Liver (tissue), 9 donors: ENCODE results near the gene PKDREJ. TPM values are rescaled to one million over a fixed set of nuclear protein-coding genes. Genes with fewer than 3 reads are reported as not detected.
"Not testable (repeated sequence)": the region's sequence is repeated elsewhere in the genome, so short reads cannot be mapped to it uniquely, and the experiment has no call there.

Experiments
- DNase-seq: peaks from one replicate; pipeline ENCODE4 v3.0.0-alpha.2; 2017; ENCODE audit warnings: low spot score
- H3K27ac ChIP-seq, 2 donors: one replicate each; pipeline ENCODE4 v1.7.0; 2013; ENCODE audit warnings: inconsistent platforms in 2 of 2, low read length in 2 of 2, control low read depth in 1 of 2, low read depth in 1 of 2, mild to moderate bottlenecking in 1 of 2
- H3K27me3 ChIP-seq, 4 donors: one replicate each; pipeline versions ENCODE4 v1.6.1 to v1.7.0; 2013; ENCODE audit warnings: low read length in 3 of 4, inconsistent platforms in 1 of 4, mild to moderate bottlenecking in 1 of 4, moderate library complexity in 1 of 4; ENCODE audit not compliant: control insufficient read depth in 4 of 4, insufficient read depth in 4 of 4
- H3K36me3 ChIP-seq, 4 donors: one replicate each; pipeline versions ENCODE4 v1.6.1 to v1.7.0; 2013; ENCODE audit warnings: low read length in 3 of 4, mild to moderate bottlenecking in 3 of 4, low read depth in 1 of 4, moderate library complexity in 1 of 4; ENCODE audit not compliant: control insufficient read depth in 4 of 4, insufficient read depth in 3 of 4
- H3K4me1 ChIP-seq, 4 donors: one replicate each; pipeline versions ENCODE4 v1.6.1 to v1.7.0; 2013; ENCODE audit warnings: low read length in 3 of 4, mild to moderate bottlenecking in 3 of 4, moderate library complexity in 1 of 4; ENCODE audit not compliant: control insufficient read depth in 4 of 4, insufficient read depth in 4 of 4
- H3K4me3 ChIP-seq, 3 donors: one replicate each; pipeline versions ENCODE4 v1.6.1 to v1.7.0; 2013; ENCODE audit warnings: low read length in 3 of 3, control low read depth in 1 of 3, low read depth in 1 of 3, mild to moderate bottlenecking in 1 of 3
- H3K9ac ChIP-seq, 2 donors: one replicate each; pipeline ENCODE4 v1.7.0; 2013; ENCODE audit warnings: low read length in 2 of 2, mild to moderate bottlenecking in 2 of 2, moderate library complexity in 2 of 2, control low read depth in 1 of 2, low read depth in 1 of 2
- H3K9me3 ChIP-seq, 4 donors: one replicate each; pipeline versions ENCODE4 v1.6.1 to v1.7.0; 2013; ENCODE audit warnings: low read length in 3 of 4; ENCODE audit not compliant: control insufficient read depth in 4 of 4
- CTCF ChIP-seq: fragments of 150-350 bp; IDR thresholded peaks from 2 replicates; pipeline ENCODE4 v1.5.1; 2017; ENCODE audit warnings: improper control_type of control experiment, low read depth, low read length; ENCODE audit not compliant: missing input control
- EGR1 ChIP-seq, 2 donors: IDR thresholded peaks; 2 replicates each; pipeline ENCODE4 v1.6.1; 2016 to 2018; ENCODE audit warnings: antibody characterized with exemption in 2 of 2, low read depth in 2 of 2
- FOXA1 ChIP-seq: IDR thresholded peaks from 2 replicates; pipeline ENCODE4 v1.6.1; 2016; ENCODE audit warnings: antibody characterized with exemption
- FOXA2 ChIP-seq: IDR thresholded peaks from 2 replicates; pipeline ENCODE4 v1.6.1; 2016; ENCODE audit warnings: antibody characterized with exemption
- GABPA ChIP-seq, 2 donors: IDR thresholded peaks in 1 of 2; conservative IDR thresholded peaks in 1 of 2; 2 replicates each; pipeline ENCODE4 v1.6.1; 2016; ENCODE audit warnings: antibody characterized with exemption in 2 of 2, mild to moderate bottlenecking in 1 of 2, moderate library complexity in 1 of 2
- HNF4A ChIP-seq, 2 donors: conservative IDR thresholded peaks; 2 replicates each; pipeline ENCODE4 v1.6.1; 2016; ENCODE audit warnings: antibody characterized with exemption in 2 of 2, mild to moderate bottlenecking in 2 of 2
- HNF4G ChIP-seq: IDR thresholded peaks from 2 replicates; pipeline ENCODE4 v1.6.1; 2016; ENCODE audit warnings: antibody characterized with exemption
- JUND ChIP-seq, 2 donors: IDR thresholded peaks; 2 replicates each; pipeline ENCODE4 v1.6.1; 2016; ENCODE audit warnings: antibody characterized with exemption in 2 of 2
- MAX ChIP-seq: IDR thresholded peaks from 2 replicates; pipeline ENCODE4 v1.6.1; 2016; ENCODE audit warnings: antibody characterized with exemption
- NR2F2 ChIP-seq: IDR thresholded peaks from 2 replicates; pipeline ENCODE4 v1.6.1; 2016; ENCODE audit warnings: antibody characterized with exemption
- RAD21 ChIP-seq, 2 donors: IDR thresholded peaks; 2 replicates each; pipeline ENCODE4 v1.6.1; 2016; ENCODE audit warnings: antibody characterized with exemption in 2 of 2, mild to moderate bottlenecking in 2 of 2
- REST ChIP-seq: IDR thresholded peaks from 2 replicates; pipeline ENCODE4 v1.6.1; 2016; ENCODE audit warnings: antibody characterized with exemption, mild to moderate bottlenecking
- RXRA ChIP-seq, 2 donors: IDR thresholded peaks; 2 replicates each; pipeline ENCODE4 v1.6.1; 2017 to 2018; ENCODE audit warnings: antibody characterized with exemption in 2 of 2, mild to moderate bottlenecking in 1 of 2
- SP1 ChIP-seq: IDR thresholded peaks from 2 replicates; pipeline ENCODE4 v1.6.1; 2018; ENCODE audit warnings: antibody characterized with exemption, mild to moderate bottlenecking
- TAF1 ChIP-seq: conservative IDR thresholded peaks from 2 replicates; pipeline ENCODE4 v1.6.1; 2016; ENCODE audit warnings: antibody characterized with exemption, mild to moderate bottlenecking
- YY1 ChIP-seq: IDR thresholded peaks from 2 replicates; pipeline ENCODE4 v1.6.1; 2016; ENCODE audit warnings: antibody characterized with exemption, mild to moderate bottlenecking
- ZBTB33 ChIP-seq: IDR thresholded peaks from 2 replicates; pipeline ENCODE4 v1.6.1; 2016; ENCODE audit warnings: antibody characterized with exemption
- WGBS: extraction: QIAGEN DNeasy Blood & Tissue Kit; methylation state at CpG from one replicate; pipeline ENCODE4 v1.1.7; 2013; 5-methylcytosine and 5-hydroxymethylcytosine counted together
- polyA plus RNA-seq, 2 donors: library from polyadenylated mRNA; stranded (reverse) in 1 of 2; unstranded in 1 of 2; fragments of 200-250 nt in 1 of 2; fragments of >200 nt in 1 of 2; fragmentation: Nextera tagmentation in 1 of 2; extraction: Ambion mirVana in 1 of 2; gene quantifications; one replicate each; pipeline versions ENCODE4 v1.2.1 to v1.2.3, GENCODE V29; 2013 to 2015
- total RNA-seq, 2 donors: library from RNA; depleted of rRNA; stranded (reverse); fragments of >200 nt; gene quantifications; one replicate each; pipeline ENCODE4 v1.2.3, GENCODE V29; 2014
- donor health status: healthy.
- donor health status: healthy.
- donor health status: healthy.
- donor health status: healthy.
- donor health status: healthy.

The PKDREJ gene
- total and polyA plus RNA-seq, 4 donors, result under 0.01 to 0.05 (median 0.02) TPM

GRCh38 chr22:46269564-46269963 lies 6.4 kb upstream of the PKDREJ start:
- H3K27ac ChIP-seq, result peak overlapping the region; percentile 95 to 96
- H3K9ac ChIP-seq, result peak overlapping the region in 1 of 2 donors; percentile 64
- 29% methylated on average over 11 of the region's 11 CpGs for WGBS
- DNase-seq, result no peak
- H3K4me3 ChIP-seq, result peak overlapping the region; percentile 57 to 97 (median 97)
- no peak for TF ChIP-seq MAX
- no peak for TF ChIP-seq HNF4G
- TF ChIP-seq TAF1, result peak; percentile 92
- peak; percentile 53 to 74 for TF ChIP-seq RXRA (IDR thresholded peaks at IDR 0.05)
- peak in 1 of 2 donors; percentile 64 for TF ChIP-seq HNF4A (conservative IDR thresholded peaks at IDR 0.05)
- peak; percentile 26 for TF ChIP-seq FOXA1
- TF ChIP-seq FOXA2, result peak; percentile 44
- TF ChIP-seq RAD21 (IDR thresholded peaks at IDR 0.05), result peak in 1 of 2 donors; percentile 33
- peak; percentile 8 for TF ChIP-seq SP1
- TF ChIP-seq ZBTB33, result no peak
- peak; percentile 53 for TF ChIP-seq YY1
- H3K4me1 ChIP-seq, result peaks cover 0 to 28% (median 20%) of the 10 kb centered on the region in 4 donors
- no peaks in the 10 kb centered on the region for H3K9me3 ChIP-seq
- H3K36me3 ChIP-seq, result peaks cover 5 to 35% (median 25%) of the 10 kb centered on the region in 4 donors
- H3K27me3 ChIP-seq, result no peaks in the 10 kb centered on the region

- peak; percentile 54 to 91 for TF ChIP-seq HNF4A (conservative IDR thresholded peaks at IDR 0.05)
- peak; percentile 9 to 33 for TF ChIP-seq RAD21 (IDR thresholded peaks at IDR 0.05)
- TF ChIP-seq SP1, result peak; percentile 72
- TF ChIP-seq RXRA (IDR thresholded peaks at IDR 0.05), result peak; percentile 69 to 86
- TF ChIP-seq JUND (IDR thresholded peaks at IDR 0.05), result no peak
- peak; percentile 84 for TF ChIP-seq TAF1
- TF ChIP-seq YY1, result peak; percentile 91
- peak; percentile 80 for TF ChIP-seq REST
- TF ChIP-seq CTCF, result no peak
- TF ChIP-seq GABPA (IDR thresholded peaks at IDR 0.05 in 1 of 2, conservative IDR thresholded peaks at IDR 0.05 in 1 of 2), result peak in 1 of 2 donors; percentile 7
- peak; percentile 34 for TF ChIP-seq HNF4G
- TF ChIP-seq NR2F2, result no peak
- TF ChIP-seq EGR1 (IDR thresholded peaks at IDR 0.05; ENCODE audit: low read depth in 2 of 2), result no peak
- Histone ChIP-seq H3K4me1 (peaks cover 0 to 31% (median 20%) of the 10 kb centered on the region in 4 donors), H3K27ac (peak within 1 kb of the TSS; percentile 95 to 96), H3K9ac (peak within 1 kb of the TSS; percentile 90 to 95), H3K36me3 (peaks cover 3 to 16% (median 8%) of the 10 kb centered on the region in 4 donors), H3K27me3 (no peaks in the 10 kb centered on the region), H3K9me3 (no peaks in the 10 kb centered on the region), H3K4me3 (peak within 1 kb of the TSS; percentile 79 to 97 (median 97))
- under 1% methylated on average over 74 of the region's 74 CpGs for WGBS
- peak; percentile 93 for DNase-seq
Measured at GRCh38 chr22:46267431-46268279, 4.5 kb upstream of the PKDREJ start, which contains the start of gene TTC38. TTC38 (plus strand) TSS chr22:46268008; CDS start chr22:46268040, 32 bp downstream.

GRCh38 chr22:46265627-46266026 lies 2.5 kb upstream of the PKDREJ start:
- H3K36me3 ChIP-seq, H3K4me3 ChIP-seq, H3K9me3 ChIP-seq, DNase-seq, H3K9ac ChIP-seq, H3K27ac ChIP-seq, H3K27me3 ChIP-seq: not testable (repeated sequence)
- peaks cover 0 to 27% (median 20%) of the 10 kb centered on the region in 4 donors for H3K4me1 ChIP-seq
- 95% methylated on average over 4 of the region's 4 CpGs for WGBS
